GM18520 (cell line): ENCODE results near the gene WSB1.
"Not testable (repeated sequence)": the region's sequence is repeated elsewhere in the genome, so short reads cannot be mapped to it uniquely, and the experiment has no call there.

Experiments
- ATAC-seq: cut with Tn5 transposase; IDR thresholded peaks from one replicate; pipeline ENCODE4 v1.9.1; 2021; ENCODE audit not compliant: unreplicated experiment

The WSB1 gene

GRCh38 chr17:27293898-27294688 is at the start of gene WSB1:
Gene WSB1 (plus strand): TSS chr17:27294114. CDS start chr17:27294396, 282 bp downstream.
- peak; percentile 73 for ATAC-seq

GRCh38 chr17:27244491-27245223 is 49.3 kb upstream of the WSB1 start:
- ATAC-seq: no peak

GRCh38 chr17:27245230-27245696 is 48.7 kb upstream of the WSB1 start:
- ATAC-seq: peak; percentile 89

GRCh38 chr17:27246537-27246936 is 47.4 kb upstream of the WSB1 start:
- no peak for ATAC-seq

- ATAC-seq: no peak
These were observed 46.6 kb upstream of the WSB1 start for GRCh38 chr17:27247071-27247957.

GRCh38 chr17:27247958-27248342 is 46.0 kb upstream of the WSB1 start:
- no peak for ATAC-seq

- ATAC-seq: not testable (repeated sequence)
These were observed 43.1 kb upstream of the WSB1 start for GRCh38 chr17:27250791-27251190.

GRCh38 chr17:27254802-27255201 is 39.1 kb upstream of the WSB1 start:
- ATAC-seq: not testable (repeated sequence)

- ATAC-seq: no peak
These were observed 37.5 kb upstream of the WSB1 start for GRCh38 chr17:27256225-27257030.

GRCh38 chr17:27257031-27257357 is 36.9 kb upstream of the WSB1 start:
- ATAC-seq: no peak

GRCh38 chr17:27259356-27259755 is 34.6 kb upstream of the WSB1 start:
- no peak for ATAC-seq

- ATAC-seq: no peak
These were observed 30.5 kb upstream of the WSB1 start for GRCh38 chr17:27263386-27263785.

GRCh38 chr17:27264068-27264812 is 29.7 kb upstream of the WSB1 start:
- ATAC-seq: no peak

- no peak for ATAC-seq
These were observed 28.6 kb upstream of the WSB1 start for GRCh38 chr17:27265333-27265732.

- ATAC-seq: no peak
These were observed 27.7 kb upstream of the WSB1 start for GRCh38 chr17:27266228-27266627.

GRCh38 chr17:27268394-27269085 is 25.4 kb upstream of the WSB1 start:
- ATAC-seq: no peak

- ATAC-seq: no peak
These were observed 24.7 kb upstream of the WSB1 start for GRCh38 chr17:27269201-27269600.

GRCh38 chr17:27269974-27270373 is 23.9 kb upstream of the WSB1 start:
- ATAC-seq: no peak

- ATAC-seq: no peak
These were observed 17.2 kb upstream of the WSB1 start for GRCh38 chr17:27276653-27277156.
